ENCODE measurements around the gene RAPGEF6. TPM values are rescaled to one million over a fixed set of nuclear protein-coding genes. Genes with fewer than 3 reads are reported as not detected.

Gene RAPGEF6
- total and polyA plus RNA-seq, 12 donors, result 1.5 to 16.3 (median 10.9) TPM

- ATAC-seq, result peak in 6 of 8 donors; percentile 35 to 86 (median 56)
Measured at GRCh38 chr5:131514316-131515283, 120.4 kb downstream of the RAPGEF6 start.

DNA sequence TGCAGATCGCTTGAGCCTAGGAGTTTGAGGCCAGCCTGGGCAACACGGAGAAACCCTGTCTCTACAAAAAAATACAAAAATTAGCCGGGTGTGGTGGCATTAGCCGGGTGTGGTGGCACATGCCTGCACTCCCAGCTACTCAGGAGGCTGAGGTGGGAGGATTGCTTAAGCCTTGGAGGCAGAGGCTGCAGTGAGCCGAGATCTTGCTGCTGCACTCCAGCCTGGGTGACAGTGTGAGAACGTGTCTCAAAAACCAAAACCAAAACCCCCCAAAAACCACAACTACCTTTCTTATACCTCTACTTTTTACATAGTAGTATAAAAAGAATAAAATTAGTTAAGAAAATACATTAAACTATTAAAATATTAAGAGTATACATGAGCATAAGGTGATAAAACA is 121.2 kb downstream of the RAPGEF6 start:
- 93 to 96% methylated on average over 6 of the region's 6 CpGs for WGBS, 2 donors
- intact Hi-C loops (cut with DNase I), result loop anchor here in 1 of 10 donors (1.0 kb wide), 1 partner anchor 21 kb away; no protein-coding TSS in a partner anchor
- Histone ChIP-seq H3K27me3 (no peaks in the 10 kb centered on the region), H3K36me3 (peaks cover 0 to 18% (median 0%) of the 10 kb centered on the region in 9 donors), H3K4me1 (peaks cover 0 to 24% (median 7%) of the 10 kb centered on the region in 9 donors), H3K27ac (peak overlapping the region in 1 of 10 donors; percentile 69), H3K9me3 (no peaks in the 10 kb centered on the region), H3K4me3 (no peak overlapping the region)
- ATAC-seq, result no peak
- DNase-seq, result no peak
- TF ChIP-seq, protein P1, sequence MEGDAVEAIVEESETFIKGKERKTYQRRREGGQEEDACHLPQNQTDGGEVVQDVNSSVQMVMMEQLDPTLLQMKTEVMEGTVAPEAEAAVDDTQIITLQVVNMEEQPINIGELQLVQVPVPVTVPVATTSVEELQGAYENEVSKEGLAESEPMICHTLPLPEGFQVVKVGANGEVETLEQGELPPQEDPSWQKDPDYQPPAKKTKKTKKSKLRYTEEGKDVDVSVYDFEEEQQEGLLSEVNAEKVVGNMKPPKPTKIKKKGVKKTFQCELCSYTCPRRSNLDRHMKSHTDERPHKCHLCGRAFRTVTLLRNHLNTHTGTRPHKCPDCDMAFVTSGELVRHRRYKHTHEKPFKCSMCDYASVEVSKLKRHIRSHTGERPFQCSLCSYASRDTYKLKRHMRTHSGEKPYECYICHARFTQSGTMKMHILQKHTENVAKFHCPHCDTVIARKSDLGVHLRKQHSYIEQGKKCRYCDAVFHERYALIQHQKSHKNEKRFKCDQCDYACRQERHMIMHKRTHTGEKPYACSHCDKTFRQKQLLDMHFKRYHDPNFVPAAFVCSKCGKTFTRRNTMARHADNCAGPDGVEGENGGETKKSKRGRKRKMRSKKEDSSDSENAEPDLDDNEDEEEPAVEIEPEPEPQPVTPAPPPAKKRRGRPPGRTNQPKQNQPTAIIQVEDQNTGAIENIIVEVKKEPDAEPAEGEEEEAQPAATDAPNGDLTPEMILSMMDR (IDR thresholded peaks at IDR 0.05), result no peak

More at GRCh38 chr5:131514316-131515283, 120.4 kb downstream of the RAPGEF6 start:
- H3K4me3 ChIP-seq, result peak overlapping the region in 5 of 10 donors; percentile 12 to 23 (median 17)
- 58 to 69% methylated on average over 6 of the region's 6 CpGs for WGBS, 2 donors
- peak overlapping the region in 6 of 10 donors; percentile 26 to 69 (median 57) for H3K27ac ChIP-seq
- H3K4me1 ChIP-seq, result peaks cover 0 to 23% (median 7%) of the 10 kb centered on the region in 9 donors
- H3K27me3 ChIP-seq, result no peaks in the 10 kb centered on the region
- TF ChIP-seq, protein P1 (IDR thresholded peaks at IDR 0.05), result peak in 2 of 9 donors; percentile 23 to 32
- intact Hi-C loops (cut with DNase I), result no loop called here
- DNase-seq, result peak in 1 of 2 donors; percentile 8
- H3K36me3 ChIP-seq, result peaks cover 0 to 23% (median 6%) of the 10 kb centered on the region in 9 donors
- no peaks in the 10 kb centered on the region for H3K9me3 ChIP-seq

GRCh38 chr5:131511934-131512333 is 123.1 kb downstream of the RAPGEF6 start:
- intact Hi-C loops (cut with DNase I), result no loop called here
- H3K4me1 ChIP-seq, result peaks cover 0 to 24% (median 7%) of the 10 kb centered on the region in 9 donors
- no peaks in the 10 kb centered on the region for H3K27me3 ChIP-seq
- 92 to 93% methylated on average over 5 of the region's 5 CpGs for WGBS, 2 donors
- TF ChIP-seq, protein P1 (IDR thresholded peaks at IDR 0.05), result no peak
- H3K9me3 ChIP-seq, result no peaks in the 10 kb centered on the region
- no peak for DNase-seq
- H3K27ac ChIP-seq, result no peak overlapping the region
- no peak overlapping the region for H3K4me3 ChIP-seq
- ATAC-seq, result no peak
- peaks cover 0 to 33% (median 0%) of the 10 kb centered on the region in 9 donors for H3K36me3 ChIP-seq

DNA sequence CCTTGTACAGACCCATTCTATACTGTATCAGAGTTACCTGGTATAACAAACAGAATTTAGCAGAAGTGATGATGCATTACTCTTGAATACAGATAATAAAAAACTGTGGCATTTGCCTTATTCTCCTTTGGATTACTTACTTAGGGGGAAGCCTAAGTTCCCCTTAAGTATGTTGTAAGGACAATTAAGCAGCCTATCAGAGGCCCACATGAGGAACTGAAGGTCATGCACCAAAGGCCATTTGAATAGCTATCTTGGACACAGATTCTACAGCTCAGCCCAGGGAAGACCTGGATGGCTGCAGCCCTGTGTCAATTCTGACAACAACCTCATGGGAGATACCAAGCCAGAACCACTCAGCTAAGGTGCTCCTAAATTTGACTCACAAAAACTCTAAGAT is 125.2 kb downstream of the RAPGEF6 start:
- peak in 3 of 8 donors; percentile 29 to 49 (median 42) for ATAC-seq
- no peak overlapping the region for H3K4me3 ChIP-seq
- peaks cover 0 to 49% (median 3%) of the 10 kb centered on the region in 9 donors for H3K36me3 ChIP-seq
- DNase-seq, result no peak
- no peak overlapping the region for H3K27ac ChIP-seq
- intact Hi-C loops (cut with DNase I), result no loop called here
- no peaks in the 10 kb centered on the region for H3K9me3 ChIP-seq
- TF ChIP-seq, protein P1 (IDR thresholded peaks at IDR 0.05), result no peak
- peaks cover 0 to 18% (median 0%) of the 10 kb centered on the region in 9 donors for H3K4me1 ChIP-seq
- H3K27me3 ChIP-seq, result no peaks in the 10 kb centered on the region

All from heart right ventricle (tissue), 16 donors.